Stimulated activated CD8-positive, alpha-beta memory T cell treated with anti-CD3 and anti-CD28 coated beads, Interleukin-4, amount 100 ng/mL, for 24 hours (primary cell): ENCODE data around the gene PLPPR1.
"Not testable (repeated sequence)": the region's sequence is repeated elsewhere in the genome, so short reads cannot be mapped to it uniquely, and the experiment has no call there.

Experiments
- DNase-seq: peaks from one replicate; pipeline ENCODE4 v3.0.0-alpha.2; 2020; ENCODE audit warnings: low read depth

The PLPPR1 gene

DNA sequence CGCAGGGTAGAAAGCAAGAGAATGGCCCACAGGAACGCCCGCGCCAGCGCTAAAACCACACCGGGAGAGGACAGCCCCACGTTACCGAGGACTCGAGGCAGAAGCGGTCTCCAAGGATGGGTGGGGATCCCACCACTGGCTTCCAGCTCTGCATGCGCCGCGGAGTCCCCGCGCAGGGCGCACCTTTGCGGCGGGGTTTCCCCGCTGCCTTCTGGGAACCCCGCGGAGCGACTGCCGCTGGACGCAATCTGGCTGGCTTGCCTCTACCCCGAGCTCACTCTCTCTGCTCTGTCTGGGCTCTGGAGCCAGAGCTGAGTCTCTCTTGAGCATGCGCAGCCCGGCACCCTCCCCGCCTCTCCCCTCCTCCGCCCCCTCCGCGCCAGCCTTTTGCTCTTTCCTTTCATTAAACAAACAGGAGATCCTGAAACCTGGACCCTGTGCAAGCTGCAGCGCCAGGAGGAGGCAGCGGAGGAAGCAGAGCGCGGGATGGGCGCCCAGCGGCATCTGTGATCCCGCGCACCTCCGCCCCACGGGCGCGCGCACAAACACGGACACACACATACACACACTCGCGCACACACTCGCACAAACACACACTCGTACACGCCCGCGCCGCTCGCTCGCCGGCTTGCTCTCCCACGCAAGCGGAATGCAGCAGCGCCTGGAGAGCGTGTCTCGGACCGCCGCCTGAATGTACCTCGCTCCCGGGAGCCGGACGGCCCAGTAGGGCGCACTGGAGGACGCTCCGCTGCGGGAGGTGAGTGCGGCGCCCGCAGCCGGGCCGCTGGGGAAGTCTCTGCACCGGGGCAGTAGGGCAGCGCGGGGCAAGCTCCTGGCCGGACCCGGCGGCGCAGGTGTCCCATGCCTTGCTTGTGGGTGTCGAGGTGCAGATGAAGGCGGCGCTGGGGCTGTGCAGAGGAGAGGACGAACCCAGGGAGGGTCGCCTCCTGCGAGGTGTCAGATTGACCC, at the start of gene PLPPR1:
Gene PLPPR1 (plus strand): TSS at position 382 of the 969 bp plus-strand sequence.
- DNase-seq, result no peak

GRCh38 chr9:100989731-100990130, 38.8 kb upstream of the PLPPR1 start:
- DNase-seq, result no peak

DNA sequence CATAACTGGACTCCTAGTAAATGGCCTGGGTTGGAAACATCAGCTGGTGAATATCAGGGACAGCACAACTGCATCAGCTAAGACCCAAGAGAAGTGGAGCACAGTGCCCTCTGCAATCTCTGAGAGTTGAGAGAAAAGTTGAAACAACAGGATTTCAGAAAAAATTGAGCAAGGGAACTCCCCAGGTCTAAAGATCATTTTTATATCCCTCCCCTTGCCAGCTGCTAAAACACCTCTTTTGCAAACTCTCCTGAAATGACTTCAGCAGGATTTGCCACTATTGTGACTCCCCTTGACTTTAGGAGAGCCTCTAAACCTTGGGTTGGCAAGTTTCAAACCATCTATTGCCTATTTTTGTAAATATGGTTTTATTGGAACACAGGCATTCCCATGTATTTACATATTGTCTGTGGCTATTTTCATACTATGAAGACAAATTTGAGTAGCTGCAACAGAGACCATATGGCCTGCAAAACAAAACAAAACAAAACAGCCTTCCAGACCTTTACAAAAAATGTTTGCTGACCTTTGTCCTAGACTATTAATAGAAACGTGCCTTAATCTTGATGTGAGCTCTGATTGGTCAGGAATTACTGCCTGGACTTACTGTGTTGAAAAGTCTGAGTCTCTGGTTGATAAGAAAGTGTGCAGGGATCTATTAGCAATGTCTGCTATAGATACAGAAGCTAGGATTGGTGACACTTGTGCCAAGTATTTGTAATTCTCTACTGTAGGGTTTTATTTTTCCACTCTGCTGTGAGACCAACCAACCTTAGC, 37.7 kb upstream of the PLPPR1 start:
- no peak for DNase-seq

DNA sequence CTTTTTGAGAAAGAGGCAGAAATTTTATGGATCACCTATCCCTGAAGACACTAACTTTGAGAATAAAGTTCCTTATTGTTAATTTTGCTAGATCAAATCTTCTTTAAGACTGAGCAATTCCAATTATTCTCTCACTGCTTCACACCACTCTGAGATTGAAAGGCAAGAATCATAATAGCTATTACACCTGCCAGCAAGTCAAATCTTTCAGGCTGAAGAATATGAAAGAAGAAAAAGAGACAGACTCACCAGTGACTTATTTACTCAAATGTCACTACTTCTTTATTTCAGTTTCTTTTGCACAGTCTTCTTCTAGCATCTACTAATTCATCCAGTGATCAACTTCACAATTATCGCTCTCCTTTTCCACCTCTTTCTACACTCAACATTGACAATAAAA, 35.9 kb upstream of the PLPPR1 start:
- DNase-seq, result no peak

DNA sequence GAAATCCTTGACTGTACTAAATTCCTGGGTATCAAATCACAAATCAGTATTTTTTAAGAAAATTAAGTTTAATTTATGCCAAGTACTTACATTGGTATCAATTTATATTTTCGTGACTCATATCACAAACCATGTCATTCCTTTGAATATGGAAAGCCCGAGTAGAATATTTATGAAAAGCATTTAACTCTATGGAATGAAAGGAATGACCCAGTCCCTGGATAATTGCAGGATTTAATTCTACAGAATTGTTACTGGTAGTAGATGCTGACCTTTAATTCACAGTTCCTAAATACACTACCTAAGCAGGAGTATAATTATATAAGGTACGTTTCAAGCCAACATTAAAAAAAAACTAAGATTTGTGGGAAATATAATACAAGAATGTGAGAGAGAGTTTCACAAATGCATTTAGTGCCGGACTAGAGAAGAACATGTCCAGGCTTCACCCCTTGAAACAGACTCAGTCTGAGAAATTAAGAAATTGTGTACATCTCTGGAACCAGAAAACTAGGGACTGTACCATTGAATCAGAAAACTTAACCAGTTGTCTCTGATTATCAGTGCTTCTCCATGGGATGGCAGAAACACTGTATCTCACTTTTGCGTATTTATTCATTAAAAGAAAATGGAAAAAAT, 28.5 kb upstream of the PLPPR1 start:
- no peak for DNase-seq

- DNase-seq, result no peak
These were observed 23.3 kb upstream of the PLPPR1 start for GRCh38 chr9:101005246-101005645.

DNA sequence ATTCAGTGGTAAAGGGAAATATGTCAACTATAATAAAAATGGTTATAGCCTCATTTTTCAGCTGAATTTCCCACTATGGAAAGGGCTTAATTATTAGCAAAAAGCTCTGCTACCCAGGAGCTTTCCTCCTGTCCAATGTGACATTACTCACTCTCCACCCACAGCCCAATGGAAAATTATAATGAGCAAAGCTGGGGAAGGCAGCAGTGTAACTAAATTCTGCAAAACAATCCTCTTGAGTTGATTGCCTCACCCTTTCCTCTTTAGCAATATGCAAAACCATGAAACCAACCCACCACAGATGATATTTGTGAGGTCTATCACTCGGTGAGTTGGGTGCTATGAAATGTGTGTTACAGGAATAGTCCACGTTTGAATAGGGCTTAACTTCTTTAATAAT, 14.0 kb upstream of the PLPPR1 start:
- DNase-seq, result no peak

- DNase-seq, result no peak
These were observed 10.1 kb upstream of the PLPPR1 start for GRCh38 chr9:101018467-101018866.

DNA sequence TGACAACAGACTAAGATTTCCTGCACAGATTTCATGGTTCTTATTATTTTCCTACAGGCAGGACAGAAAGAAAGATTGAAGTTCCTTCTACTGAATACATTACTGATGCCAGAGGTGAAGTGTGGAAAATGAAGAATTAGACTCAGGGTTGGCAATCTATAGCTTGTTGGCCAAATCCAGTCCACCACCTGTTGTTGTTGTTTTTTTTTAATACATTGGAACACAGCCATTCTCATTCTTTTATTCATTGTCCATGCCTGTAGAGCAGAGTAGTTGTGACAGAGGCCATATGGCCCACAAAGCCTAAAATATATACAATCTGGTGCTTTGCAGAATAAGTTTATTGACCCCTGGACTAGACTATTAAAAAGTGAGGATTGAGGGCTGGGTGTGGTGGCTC, 5.8 kb upstream of the PLPPR1 start:
- no peak for DNase-seq

DNA sequence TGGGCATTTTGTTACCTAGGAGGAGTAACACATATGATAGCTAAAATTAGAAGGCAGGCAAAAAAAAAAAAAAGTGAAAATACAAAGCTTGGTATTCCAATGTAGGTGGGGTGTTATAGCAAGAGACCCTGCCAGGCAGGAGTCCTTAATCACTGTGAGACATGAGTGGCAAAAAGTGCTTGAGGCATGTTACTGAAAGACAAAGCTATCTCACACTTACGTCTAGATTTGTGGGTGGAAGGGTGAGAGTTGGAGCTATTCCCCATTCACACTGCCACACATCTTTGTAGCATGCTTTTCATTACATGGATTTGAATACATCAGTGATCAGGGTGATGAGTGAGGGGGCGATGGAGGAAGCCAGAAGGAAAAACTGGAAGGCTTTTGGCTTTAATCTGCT, 2.6 kb upstream of the PLPPR1 start:
- DNase-seq, result no peak

- DNase-seq, result no peak
These were observed 1.7 kb upstream of the PLPPR1 start for GRCh38 chr9:101026824-101027223.

GRCh38 chr9:101027236-101027635, 1.3 kb upstream of the PLPPR1 start:
- no peak for DNase-seq

DNA sequence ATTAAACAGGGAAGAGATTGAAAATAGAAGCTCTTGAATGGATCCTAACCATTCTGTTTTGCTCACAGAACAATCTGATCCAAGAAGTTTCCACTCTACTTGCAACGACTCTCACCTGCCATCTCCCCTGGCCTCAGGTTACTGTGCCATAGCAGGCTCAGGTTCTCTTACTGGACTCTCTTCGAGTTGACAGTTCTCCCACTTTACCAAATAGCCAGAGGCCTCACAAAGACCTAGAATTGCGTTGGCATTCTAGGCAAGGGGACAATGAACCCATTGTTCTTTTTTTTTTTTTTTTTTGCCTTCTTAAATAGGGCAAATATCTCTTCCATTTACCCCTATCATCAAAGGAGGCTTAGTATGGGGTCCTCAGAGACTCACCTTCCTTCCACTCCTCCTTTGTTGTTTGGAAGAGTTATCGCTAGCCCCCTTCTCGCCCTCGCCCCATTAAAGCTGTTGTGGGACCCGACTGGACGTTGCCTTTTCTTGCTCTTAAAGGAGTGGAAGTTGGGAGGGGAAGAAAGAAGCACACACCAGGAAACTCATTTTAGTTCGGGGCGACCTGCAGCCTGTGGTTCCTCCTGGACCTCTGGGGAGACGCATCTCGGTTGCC, 688 bp upstream of the PLPPR1 start:
- DNase-seq, result no peak

GRCh38 chr9:101029315-101030085, 973 bp downstream of the PLPPR1 start:
- DNase-seq, result no peak

GRCh38 chr9:101030086-101030391, 1.5 kb downstream of the PLPPR1 start:
- DNase-seq, result no peak

DNA sequence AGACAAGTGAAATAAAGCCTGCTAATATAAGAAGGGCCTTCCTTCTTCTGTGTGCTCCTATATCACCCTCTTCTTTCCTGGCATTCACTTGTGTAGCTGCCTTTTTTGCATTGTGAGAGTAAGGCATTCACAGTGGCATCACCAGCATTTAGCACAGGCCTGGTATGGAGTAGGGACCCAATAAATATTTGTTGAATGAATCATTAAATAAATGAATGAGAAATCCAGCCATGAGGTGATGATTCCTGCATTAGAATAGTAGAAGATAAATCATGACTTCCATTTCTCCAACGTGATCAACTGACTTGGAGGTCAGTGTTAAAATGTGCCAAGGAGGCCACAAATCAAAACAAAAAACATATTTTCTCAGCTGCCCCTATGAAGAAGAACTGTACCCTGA, 3.9 kb downstream of the PLPPR1 start:
- no peak for DNase-seq

DNA sequence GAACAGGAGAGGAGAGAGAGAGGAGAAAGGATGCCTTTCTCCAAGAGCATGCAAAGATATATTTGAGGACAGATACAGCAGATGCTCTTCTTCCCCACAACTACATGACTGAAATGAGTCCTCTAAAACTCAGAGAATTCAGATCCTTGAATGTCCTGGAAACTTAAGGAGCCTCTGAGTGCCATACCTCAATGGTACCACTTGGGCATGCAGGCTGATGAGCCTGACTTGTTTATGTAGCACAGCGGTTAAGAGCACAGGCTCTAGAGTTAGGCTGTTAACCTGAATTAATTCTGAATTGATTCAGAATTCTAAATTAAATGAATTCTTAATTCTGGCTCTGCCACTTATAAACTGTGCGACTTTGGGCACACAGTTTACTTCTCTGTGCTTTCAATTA, 5.7 kb downstream of the PLPPR1 start:
- DNase-seq, result no peak

GRCh38 chr9:101035098-101035497, 6.6 kb downstream of the PLPPR1 start:
- DNase-seq, result no peak

DNA sequence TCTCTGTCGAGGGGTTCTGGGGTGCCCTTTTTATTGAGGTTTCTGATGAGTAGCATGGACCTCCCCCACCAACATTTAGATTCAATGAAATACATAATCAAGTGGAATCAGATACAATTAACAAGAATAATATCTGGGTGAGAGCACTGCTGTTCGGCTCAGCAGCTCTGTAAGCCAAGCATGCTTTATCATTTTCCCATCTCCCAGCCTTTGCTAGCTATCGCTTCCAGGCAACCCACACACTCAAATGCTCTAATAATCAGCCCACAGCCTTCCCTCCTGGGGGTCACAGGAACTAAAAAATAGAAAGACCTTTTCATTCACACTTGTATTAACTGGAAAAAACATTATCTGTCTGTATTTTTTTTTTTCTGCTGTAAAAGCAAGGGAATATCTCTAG, 8.9 kb downstream of the PLPPR1 start:
- no peak for DNase-seq

- DNase-seq, result no peak
These were observed 10.0 kb downstream of the PLPPR1 start for GRCh38 chr9:101038488-101038887.

DNA sequence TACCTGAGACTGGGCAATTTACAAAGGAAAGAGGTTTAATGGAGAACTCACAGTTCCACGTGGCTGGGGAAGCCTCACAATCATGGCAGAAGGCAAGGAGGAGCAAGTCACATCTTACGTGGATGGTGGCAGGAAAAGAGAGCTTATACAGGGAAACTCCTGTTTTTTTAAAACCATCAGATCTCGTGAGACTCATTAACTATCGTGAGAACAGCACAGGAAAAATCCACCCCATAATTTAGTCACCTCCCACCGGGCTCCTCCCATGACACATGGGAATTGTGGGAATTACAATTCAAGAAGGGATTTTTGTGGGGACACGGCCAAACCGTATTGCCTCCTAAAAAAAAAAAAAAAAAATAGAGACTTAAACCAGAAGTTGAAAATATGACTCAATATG, 11.1 kb downstream of the PLPPR1 start:
- DNase-seq, result not testable (repeated sequence)
